ENCODE results near the gene DHRS2. TPM values are rescaled to one million over a fixed set of nuclear protein-coding genes. Genes with fewer than 3 reads are reported as not detected.

DHRS2 gene
- 1.1 and 1.2 TPM in 2 replicates for polyA plus RNA-seq (2012; rRNA removed)
- polyA plus RNA-seq (2012; cell fraction: cytosol; rRNA removed): 0.84 and 1.1 TPM in 2 replicates
- polyA plus RNA-seq (2012; cell fraction: nucleus; rRNA removed): 1.4 and 2.0 TPM in 2 replicates

- Histone ChIP-seq H2AFZ (ENCODE audit: low read depth) (no peak within 1 kb of the TSS), H3K9me2 (no peaks in the 10 kb centered on the region), H4K20me1 (ENCODE audit: insufficient read depth) (no peaks in the 10 kb centered on the region), H3F3A (replicated peaks; ENCODE audit: insufficient read depth) (no peaks in the 10 kb centered on the region), H3K9me3 (no peaks in the 10 kb centered on the region), H3K27me3 (ENCODE audit: insufficient read depth) (no peaks in the 10 kb centered on the region), H3K4me1 (ENCODE audit: control insufficient read depth in 1 of 2, insufficient read depth in 2 of 2, low read depth in 1 of 2, low read length in 1 of 2) (peaks cover 15 to 21% of the 10 kb centered on the region in 2 experiments; a peak in 2 of 4 replicates), H3K79me2 (ENCODE audit: insufficient read depth) (no peaks in the 10 kb centered on the region), H3K9ac (no peak within 1 kb of the TSS), H3K36me3 (replicated peaks in 1 of 2; ENCODE audit: control insufficient read depth in 1 of 2, insufficient read depth in 2 of 2, low read length in 1 of 2) (no peaks in the 10 kb centered on the region), H3K27ac (ENCODE audit: low read depth in 2 of 2, low read length in 1 of 2) (no peak within 1 kb of the TSS), H3K4me2 (no peak within 1 kb of the TSS), H3K4me3 (ENCODE audit: low read depth in 2 of 2, low read length in 1 of 2) (no peak within 1 kb of the TSS)
- TF ChIP-seq GATA2 (CRISPR knock-in tag; IDR thresholded peaks at IDR 0.05) (no peak), ELF1 (IDR thresholded peaks at IDR 0.05) (no peak), FOSL2 (IDR thresholded peaks at IDR 0.05; ENCODE audit: borderline replicate concordance, low read depth) (no peak), CTCF (IDR thresholded peaks at IDR 0.05) (no peak), NRF1 (IDR thresholded peaks at IDR 0.05; ENCODE audit: low read depth, low read length) (no peak), SIN3A (IDR thresholded peaks at IDR 0.05; ENCODE audit: borderline replicate concordance, low read depth, low read length) (no peak), RCOR1 (IDR thresholded peaks at IDR 0.05; ENCODE audit: low read length) (no peak), FOXJ3 (CRISPR knock-in tag; IDR thresholded peaks at IDR 0.05) (no peak)
- DNase-seq: no peak
- POLR2A ChIA-PET: no interaction called here
- 55% methylated on average over 20 of the region's 23 CpGs for WGBS (ENCODE audit: low lambda C conversion rate)
- CTCF ChIA-PET: interaction anchor here (1.0 kb wide), 1 partner anchor 48 kb away, joined by 3 read pairs; no protein-coding TSS in a partner anchor
These were observed at the start of gene DHRS2 for GRCh38 chr14:23636317-23637211. Gene DHRS2, plus strand, starts transcription at chr14:23636364. Its CDS starts 2,501 bp downstream, at chr14:23638865.

- Histone ChIP-seq H3K9ac (no peak overlapping the region), H4K20me1 (ENCODE audit: insufficient read depth) (no peaks in the 10 kb centered on the region), H3K27me3 (ENCODE audit: insufficient read depth) (no peaks in the 10 kb centered on the region), H3K4me2 (0 out of 2 replicates have a peak overlapping the region, but pooled peaks have one; percentile 51), H3K79me2 (ENCODE audit: insufficient read depth) (no peaks in the 10 kb centered on the region), H2AFZ (ENCODE audit: low read depth) (peak overlapping the region; percentile 82), H3K36me3 (replicated peaks in 1 of 2; ENCODE audit: control insufficient read depth in 1 of 2, insufficient read depth in 2 of 2, low read length in 1 of 2) (no peaks in the 10 kb centered on the region), H3K4me3 (ENCODE audit: low read depth in 2 of 2, low read length in 1 of 2) (no peak overlapping the region; a peak in 1 of 4 replicates), H3F3A (replicated peaks; ENCODE audit: insufficient read depth) (no peaks in the 10 kb centered on the region), H3K9me3 (no peaks in the 10 kb centered on the region), H3K9me2 (no peaks in the 10 kb centered on the region), H3K27ac (ENCODE audit: low read depth in 2 of 2, low read length in 1 of 2) (peak overlapping the region in 1 of 2 experiments; percentile 90; a peak in 2 of 4 replicates), H3K4me1 (ENCODE audit: control insufficient read depth in 1 of 2, insufficient read depth in 2 of 2, low read depth in 1 of 2, low read length in 1 of 2) (peaks cover 6 to 7% of the 10 kb centered on the region in 2 experiments; a peak in 3 of 4 replicates)
- peak; percentile 94 for DNase-seq
- POLR2A ChIA-PET: interaction anchor here (0.9 to 1.9 kb wide), 3 partner anchors 10 to 464 kb away, joined by 3 to 8 read pairs (median 4); partner anchors contain the start of gene JPH4
- 7% methylated on average over 5 of the region's 5 CpGs for WGBS (ENCODE audit: low lambda C conversion rate)
- CTCF ChIA-PET: interaction anchor here (0.5 to 3.6 kb wide), 55 partner anchors 9 to 526 kb away, joined by 3 to 45 read pairs (median 4); partner anchors contain the start of genes AP1G2, CARMIL3, DCAF11 and DHRS4
- no peak for TF ChIP-seq CHD2 (IDR thresholded peaks at IDR 0.05; ENCODE audit: low read length, partially characterized antibody)
- peak; percentile 84 for TF ChIP-seq CTCF (IDR thresholded peaks at IDR 0.05)
- no peak for TF ChIP-seq SIN3A (IDR thresholded peaks at IDR 0.05; ENCODE audit: borderline replicate concordance, low read depth, low read length)
- no peak for TF ChIP-seq GABPA (IDR thresholded peaks at IDR 0.05; ENCODE audit: low read depth)
- no peak for TF ChIP-seq FOSL2 (IDR thresholded peaks at IDR 0.05; ENCODE audit: borderline replicate concordance, low read depth)
- TF ChIP-seq POLR2AphosphoS5 (IDR thresholded peaks at IDR 0.05; ENCODE audit: low read depth, low read length): 0 out of 2 replicates have a peak, but pooled peaks have one; percentile 17
- no peak for TF ChIP-seq TAF1 (IDR thresholded peaks at IDR 0.05; ENCODE audit: borderline replicate concordance, low read depth, low read length)
- TF ChIP-seq EP300 (IDR thresholded peaks at IDR 0.05; ENCODE audit: borderline replicate concordance in 1 of 2, low read depth in 1 of 2, low read length in 1 of 2): peak in 1 of 2 experiments; percentile 83; a peak in 2 of 4 replicates
- TF ChIP-seq USF1 (IDR thresholded peaks at IDR 0.05; ENCODE audit: borderline replicate concordance, low read depth): no peak
These were observed 47.1 kb upstream of the DHRS2 start for GRCh38 chr14:23588884-23589598.

Measured in SK-N-SH (cell line).